Measurements from ENCODE around the gene VPS11.
"Not testable (repeated sequence)": the region's sequence is repeated elsewhere in the genome, so short reads cannot be mapped to it uniquely, and the experiment has no call there.

The VPS11 gene

DNA sequence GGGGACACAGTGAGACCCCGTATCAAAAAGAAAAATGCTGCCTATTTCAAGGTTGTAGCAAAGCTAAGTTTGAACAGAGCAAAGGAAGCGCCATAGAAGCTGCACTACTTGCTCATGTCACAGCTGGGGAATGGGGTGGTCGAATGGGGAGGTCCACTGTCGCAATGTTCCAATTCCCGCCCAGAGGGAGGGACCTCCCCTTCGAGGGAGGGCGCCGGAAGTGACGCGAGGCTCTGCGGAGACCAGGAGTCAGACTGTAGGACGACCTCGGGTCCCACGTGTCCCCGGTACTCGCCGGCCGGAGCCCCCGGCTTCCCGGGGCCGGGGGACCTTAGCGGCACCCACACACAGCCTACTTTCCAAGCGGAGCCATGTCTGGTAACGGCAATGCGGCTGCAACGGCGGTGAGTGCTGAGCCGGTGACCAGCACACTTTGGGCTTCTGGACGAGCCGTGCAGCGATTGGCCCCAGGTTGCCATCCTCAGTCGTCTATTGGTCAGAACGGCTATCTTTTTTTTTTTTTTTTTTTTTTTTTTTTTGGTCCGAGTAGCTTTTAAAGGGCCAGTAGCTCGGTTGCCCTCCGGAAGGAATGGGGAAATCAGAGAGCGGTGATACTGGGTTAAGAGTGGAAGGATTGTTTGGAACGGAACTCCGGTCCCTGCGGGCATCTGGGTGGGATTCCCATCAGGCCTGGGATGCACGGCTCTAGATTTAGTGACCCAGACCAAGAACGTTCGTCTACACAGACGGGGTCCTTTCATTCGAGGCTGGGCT lies 17.2 kb downstream of the VPS11 start, which contains the start of gene HMBS:
TSS of gene HMBS (plus strand) at position 219 of the 774 bp plus-strand sequence. CDS start at position 372, 153 bp downstream.
- DNase-seq, result peak; percentile 87 to 92

DNA sequence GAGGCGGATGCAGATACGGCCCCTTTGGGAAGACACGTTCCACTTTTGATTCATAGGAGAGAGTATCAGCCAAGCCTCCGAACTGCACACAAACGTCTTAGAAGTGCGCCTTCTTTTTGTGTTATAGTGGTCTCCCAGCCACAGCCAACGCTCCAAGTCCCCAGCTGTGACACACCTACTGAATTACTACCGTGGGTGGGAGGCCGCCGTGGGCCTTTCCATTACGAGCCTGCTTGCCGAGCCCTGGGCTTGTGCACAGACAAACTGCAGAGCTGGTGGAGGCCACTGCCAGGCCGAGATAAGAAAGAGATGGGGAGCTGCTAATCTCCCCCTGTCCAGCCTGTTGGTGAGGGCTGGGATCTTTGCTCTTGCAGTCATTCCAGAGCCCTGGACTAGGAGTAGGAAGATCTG lies 17.8 kb downstream of the VPS11 start:
- DNase-seq, result peak; percentile 45 to 69

DNA sequence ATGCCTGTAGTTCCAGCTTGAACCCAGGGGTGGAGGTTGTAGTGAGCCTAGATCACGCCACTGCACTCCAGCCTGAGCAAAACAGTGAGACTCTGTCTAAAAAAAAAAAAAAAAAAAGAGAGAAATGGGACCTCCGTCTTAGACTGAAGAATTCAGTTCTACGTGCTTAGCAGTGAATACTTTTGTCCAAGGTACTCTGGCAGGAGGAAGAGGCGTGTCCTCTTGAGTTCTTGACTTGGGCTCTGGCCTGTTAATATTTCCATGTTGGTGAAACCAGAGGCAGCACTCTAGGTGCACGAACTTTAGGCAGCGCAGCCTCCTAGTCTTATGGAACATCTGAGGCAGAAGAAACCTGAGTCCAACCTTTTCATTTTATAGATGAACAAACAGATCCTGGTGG lies 19.5 kb downstream of the VPS11 start:
- DNase-seq, result no peak

DNA sequence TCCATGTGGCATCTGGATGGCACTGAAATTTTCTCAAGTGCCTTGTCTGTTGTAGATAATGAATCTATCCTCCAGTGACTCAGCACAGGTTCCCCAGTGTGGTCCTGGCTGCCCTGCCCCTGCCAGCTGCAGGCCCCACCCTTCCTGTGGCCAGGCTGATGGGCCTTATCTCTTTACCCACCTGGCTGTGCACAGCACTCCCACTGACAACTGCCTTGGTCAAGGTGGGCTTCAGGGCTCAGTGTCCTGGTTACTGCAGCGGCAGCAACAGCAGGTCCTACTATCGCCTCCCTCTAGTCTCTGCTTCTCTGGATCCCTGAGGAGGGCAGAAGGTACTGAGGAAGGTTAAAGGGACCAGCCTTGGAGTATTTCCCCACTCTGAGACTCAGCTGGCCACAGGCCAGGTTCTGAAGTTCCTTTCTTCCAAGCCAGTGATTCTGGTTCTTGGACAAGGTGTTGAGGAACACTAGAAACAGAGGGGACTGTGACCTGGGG lies 20.2 kb downstream of the VPS11 start:
- DNase-seq, result no peak

DNA sequence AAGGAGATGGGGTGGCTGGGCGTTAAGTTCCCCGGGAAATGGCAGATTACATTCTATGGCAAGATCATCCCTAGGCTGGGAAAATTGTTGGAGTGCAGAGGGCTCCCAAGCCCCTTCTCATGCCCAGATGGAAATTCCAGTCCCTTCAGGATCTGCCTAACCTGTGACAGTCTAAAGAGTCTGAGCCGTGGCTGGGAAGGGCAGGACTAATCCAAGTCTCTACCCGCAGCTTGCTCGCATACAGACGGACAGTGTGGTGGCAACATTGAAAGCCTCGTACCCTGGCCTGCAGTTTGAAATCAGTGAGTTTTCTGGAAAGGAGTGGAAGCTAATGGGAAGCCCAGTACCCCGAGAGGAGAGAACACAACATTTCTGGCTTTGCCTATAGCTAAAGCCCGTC lies 20.8 kb downstream of the VPS11 start:
- no peak for DNase-seq

DNA sequence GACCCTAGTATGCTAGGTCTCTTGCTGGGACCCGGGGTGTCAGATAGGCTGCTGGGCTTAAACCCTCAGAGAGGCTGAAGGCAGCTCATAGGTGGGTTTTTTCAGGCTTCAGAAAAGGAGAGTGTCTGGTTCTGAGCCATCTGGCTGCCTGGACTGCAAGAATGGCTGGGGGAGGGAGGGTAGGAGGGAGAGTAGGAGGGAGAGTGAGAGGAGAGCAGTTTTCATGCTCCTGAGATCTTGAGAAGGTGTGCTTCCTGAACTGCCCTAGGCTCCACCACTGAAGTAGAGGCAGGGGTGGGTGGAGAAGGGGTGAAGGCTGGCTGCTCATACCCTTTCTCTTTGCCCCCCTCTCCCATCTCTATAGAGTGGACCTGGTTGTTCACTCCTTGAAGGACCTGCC lies 21.7 kb downstream of the VPS11 start:
- no peak for DNase-seq

DNA sequence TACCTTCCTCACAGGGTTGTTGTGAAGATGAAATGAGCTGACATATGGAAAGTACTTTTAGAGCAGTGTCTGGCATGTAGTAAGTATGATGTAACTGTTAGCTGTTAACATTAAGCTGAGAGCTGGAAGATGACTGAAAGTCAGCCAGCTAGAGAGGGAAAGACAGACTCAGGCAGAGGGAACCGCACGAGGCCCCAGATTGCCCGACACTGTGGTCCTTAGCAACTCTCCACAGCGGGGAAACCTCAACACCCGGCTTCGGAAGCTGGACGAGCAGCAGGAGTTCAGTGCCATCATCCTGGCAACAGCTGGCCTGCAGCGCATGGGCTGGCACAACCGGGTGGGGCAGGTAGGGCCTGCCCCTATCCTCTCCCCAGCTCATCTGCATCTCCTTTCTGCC lies 23.6 kb downstream of the VPS11 start:
- DNase-seq, result no peak

DNA sequence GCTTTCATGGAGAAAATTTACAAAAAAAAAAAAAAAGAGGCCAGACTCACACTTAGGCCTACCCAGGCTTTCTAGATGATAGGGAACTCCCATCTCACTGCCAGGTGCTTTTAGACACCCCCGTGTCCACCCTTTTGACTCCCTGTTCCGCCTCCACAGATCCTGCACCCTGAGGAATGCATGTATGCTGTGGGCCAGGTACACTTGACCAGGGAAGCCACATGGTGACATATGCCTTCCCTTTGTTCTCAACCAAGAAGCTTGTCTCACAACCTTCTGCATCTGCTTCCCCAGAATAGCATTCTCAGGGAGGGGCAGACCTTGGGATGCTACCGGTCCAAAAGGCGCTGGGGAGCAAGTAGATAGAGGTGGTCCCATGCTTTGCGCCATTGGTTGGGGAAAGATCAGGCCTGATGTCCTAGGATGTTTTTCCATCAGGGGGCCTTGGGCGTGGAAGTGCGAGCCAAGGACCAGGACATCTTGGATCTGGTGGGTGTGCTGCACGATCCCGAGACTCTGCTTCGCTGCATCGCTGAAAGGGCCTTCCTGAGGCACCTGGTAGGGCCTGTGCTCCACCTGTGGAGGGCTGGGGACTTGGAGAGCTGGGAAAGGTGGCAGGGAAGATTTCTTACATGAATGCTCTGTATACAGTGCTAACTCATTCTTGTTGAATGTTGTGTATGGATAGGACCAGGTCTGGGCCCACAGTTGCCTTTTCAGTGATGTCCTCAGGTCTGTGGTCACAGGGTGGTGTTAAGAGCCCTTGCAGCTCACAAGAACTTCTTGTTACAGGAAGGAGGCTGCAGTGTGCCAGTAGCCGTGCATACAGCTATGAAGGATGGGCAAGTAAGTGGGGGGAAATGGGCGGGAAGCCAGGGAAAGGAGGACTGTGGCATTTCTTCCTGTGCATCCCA lies 24.6 kb downstream of the VPS11 start:
- no peak for DNase-seq

DNA sequence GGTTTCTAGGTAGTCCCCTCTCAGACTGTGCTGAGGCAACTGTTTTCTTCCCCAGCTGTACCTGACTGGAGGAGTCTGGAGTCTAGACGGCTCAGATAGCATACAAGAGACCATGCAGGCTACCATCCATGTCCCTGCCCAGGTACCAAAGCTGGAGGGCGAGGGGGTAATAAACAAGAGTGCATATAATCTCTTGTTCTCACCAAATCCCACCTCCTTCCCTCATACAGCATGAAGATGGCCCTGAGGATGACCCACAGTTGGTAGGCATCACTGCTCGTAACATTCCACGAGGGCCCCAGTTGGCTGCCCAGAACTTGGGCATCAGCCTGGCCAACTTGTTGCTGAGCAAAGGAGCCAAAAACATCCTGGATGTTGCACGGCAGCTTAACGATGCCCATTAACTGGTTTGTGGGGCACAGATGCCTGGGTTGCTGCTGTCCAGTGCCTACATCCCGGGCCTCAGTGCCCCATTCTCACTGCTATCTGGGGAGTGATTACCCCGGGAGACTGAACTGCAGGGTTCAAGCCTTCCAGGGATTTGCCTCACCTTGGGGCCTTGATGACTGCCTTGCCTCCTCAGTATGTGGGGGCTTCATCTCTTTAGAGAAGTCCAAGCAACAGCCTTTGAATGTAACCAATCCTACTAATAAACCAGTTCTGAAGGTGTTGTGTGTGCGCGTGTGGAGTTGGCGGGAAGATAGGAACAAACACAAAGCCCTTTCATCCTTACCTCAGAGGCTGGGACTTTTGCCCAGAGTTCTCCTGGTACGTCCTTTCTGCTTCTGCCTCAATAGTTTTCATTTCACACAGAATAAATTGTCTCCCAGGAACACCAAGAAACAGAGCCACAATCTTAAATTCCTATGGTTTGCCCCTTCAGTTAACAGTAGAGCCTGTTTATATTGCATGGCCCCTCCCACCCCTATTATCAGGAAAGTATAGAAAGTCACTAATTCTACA lies 25.5 kb downstream of the VPS11 start:
- DNase-seq, result no peak

DNA sequence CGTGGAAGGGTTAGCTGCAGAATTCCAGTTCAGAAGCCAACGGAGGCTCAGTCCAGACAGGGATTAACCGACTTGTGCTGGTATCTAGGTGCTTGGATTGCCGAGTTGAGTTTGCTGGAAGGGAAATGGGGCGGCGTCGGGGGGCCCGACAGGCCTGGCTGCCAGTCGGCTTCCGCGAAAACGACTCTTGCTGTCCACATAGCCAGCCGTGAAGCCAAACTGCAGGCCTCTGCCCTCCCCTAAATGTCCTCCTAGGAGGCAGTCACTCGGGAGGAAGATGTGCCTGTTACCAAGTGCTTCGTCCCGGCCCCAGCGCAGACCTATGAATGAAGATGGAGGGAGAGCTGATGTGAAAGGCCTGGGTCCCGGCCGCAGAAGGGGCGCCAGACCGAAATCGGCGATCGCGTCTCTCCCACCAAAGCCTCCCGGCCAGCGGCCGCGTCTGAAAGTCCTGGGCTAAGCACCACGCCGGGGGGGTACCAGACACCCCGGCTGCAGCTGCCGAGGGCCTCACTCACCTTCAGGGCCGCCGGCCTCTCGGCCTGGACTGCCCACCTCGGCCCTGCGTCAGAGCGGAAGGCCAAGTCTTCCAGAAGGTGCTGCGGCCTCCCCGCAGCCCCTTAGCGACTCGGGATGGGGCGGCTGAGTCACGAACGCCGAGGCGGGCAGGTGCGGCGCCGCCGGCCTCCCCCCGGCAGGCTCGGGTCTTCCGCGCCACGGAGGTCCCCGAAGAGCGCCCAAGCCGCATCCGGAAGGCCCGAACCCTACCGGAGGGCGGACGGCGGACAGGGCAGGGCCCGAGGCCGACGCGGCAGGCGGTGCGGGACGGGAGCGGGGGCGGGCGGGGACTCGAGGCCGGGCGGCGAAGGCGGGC lies 26.6 kb downstream of the VPS11 start:
- peak; percentile 58 to 61 for DNase-seq

DNA sequence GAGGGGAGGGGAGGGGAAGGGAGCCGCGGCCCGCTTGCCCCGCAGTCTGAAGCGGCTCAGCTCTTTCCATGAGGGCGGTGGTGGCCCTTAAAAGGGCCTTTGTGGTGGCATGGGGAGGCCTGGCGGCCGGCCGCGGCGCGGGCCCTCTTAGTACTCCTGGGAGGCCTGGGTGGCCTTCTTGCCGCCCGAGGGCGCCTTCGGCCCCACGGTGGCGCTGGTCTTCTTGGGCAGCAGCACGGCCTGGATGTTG lies 27.1 kb downstream of the VPS11 start:
- DNase-seq, result peak; percentile 55 to 59

DNA sequence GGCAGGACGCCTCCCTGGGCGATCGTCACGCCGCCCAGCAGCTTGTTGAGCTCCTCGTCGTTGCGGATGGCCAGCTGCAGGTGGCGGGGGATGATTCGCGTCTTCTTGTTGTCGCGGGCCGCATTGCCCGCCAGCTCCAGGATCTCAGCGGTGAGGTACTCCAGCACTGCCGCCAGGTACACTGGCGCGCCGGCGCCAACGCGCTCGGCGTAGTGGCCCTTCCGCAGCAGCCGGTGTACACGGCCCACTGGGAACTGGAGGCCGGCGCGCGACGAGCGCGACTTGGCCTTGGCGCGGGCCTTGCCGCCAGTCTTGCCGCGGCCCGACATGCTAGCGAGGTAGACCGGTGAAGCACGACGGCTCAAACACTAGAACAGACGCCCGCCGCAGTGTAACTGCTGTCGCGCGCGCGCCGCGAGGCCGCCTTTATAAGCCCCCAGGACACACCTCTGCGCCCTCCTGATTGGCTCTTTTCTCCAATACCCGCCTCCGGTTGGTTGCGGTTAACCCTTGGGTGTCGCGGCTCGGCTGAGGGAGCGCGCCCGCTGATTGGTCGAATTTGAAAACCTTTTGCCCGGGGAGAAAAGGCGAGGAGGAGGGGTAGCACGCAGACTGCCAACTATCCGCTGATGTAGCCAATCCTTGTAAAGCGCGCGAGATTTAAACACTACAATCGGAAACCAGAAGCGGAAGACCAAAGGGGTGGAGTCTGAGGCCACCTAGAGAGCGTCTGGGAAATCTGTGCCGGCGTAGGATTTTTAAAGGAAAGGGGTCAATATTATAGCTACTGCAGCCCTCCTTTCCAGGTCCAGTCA lies 27.7 kb downstream of the VPS11 start:
- DNase-seq, result peak; percentile 97 to 100

DNA sequence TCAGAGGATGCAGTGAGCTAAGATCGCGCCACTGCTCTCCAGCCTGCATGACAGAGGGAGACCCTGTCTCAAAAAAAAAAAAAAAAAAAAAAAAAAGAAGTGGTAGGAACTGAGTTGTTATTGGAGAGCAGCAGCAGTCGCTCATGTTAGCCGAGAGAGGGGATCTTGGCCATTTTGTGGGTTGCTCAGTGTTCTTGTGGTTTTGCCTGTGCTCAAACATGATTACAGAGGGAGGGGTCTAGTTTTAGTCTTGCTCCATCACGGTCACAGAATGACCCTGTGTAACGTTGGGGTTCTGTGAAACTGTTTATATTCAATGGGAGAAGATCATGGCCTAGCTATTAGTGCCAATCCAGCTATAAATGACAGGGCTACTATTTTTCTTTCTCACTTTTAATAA lies 32.1 kb downstream of the VPS11 start:
- DNase-seq, result no peak

DNA sequence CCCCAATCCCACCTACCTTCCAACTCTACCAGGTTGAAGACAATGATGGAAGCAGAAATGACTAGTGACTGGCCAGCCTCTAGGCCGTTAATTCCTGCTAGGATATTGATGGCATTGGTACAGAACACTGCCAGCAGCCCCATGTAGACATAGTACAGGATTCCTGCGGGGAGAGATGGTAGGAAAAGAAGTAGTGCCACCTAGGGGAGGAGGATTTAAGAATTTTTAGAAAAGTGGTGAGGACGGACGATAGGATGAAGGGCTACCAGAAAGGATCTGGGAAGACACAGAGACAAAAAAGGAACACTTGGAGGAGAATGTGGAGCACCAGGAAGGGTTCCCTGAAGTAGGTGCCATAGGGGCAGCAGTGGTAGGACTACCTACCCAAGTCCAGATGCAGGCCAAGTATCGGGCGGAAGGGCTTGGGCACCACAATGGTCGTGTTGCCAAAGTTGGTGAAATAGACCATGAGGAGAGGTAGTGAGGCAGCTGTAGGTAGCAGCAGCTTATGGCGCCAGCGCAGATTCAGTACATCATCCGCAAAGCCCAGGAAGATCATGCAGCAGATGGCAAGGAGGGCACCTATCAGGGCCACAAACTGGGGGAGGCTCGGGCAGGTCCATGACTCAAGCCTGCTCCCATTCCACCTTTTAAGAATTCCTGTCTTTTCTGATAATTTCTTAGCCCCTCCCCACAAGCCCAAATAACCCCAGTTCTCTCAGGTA lies 32.8 kb downstream of the VPS11 start:
- DNase-seq, result no peak

DNA sequence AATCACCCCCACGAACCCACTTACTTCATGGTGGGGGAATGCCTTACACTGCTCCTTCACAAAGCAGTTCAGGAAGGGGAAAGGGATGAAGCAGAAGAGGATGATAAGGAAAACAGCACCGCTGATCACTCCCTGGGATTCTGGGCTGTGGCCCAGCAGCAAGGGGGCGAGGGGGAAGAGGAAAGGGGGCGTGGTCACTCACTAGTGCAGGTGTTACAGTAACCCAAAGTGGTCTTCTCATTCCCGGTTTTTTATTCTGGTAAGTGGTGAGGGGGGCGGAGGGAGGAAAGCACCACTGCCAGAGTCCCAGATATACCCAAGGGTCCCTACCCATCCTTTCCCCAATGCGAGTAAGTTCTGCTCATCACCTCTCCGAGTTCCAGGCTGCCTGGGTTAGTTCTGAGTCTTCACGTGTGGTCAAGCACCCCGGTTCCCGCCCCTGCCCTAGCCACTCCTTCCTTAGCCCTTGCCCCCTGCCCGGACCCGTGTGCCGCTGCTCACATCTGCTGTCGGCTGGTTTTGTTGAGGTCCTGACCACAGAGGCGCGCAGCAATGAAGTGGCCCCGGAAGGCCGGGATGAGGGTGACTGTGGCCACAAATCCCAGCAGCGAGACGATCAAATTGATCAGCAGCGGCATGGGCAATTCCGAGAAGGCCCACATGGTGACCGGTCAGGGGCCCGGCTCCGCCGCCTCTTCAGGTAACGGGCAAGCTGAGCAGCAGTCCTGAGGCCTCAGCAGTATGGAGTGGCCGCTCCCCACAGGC lies 33.6 kb downstream of the VPS11 start:
- DNase-seq, result no peak

DNA sequence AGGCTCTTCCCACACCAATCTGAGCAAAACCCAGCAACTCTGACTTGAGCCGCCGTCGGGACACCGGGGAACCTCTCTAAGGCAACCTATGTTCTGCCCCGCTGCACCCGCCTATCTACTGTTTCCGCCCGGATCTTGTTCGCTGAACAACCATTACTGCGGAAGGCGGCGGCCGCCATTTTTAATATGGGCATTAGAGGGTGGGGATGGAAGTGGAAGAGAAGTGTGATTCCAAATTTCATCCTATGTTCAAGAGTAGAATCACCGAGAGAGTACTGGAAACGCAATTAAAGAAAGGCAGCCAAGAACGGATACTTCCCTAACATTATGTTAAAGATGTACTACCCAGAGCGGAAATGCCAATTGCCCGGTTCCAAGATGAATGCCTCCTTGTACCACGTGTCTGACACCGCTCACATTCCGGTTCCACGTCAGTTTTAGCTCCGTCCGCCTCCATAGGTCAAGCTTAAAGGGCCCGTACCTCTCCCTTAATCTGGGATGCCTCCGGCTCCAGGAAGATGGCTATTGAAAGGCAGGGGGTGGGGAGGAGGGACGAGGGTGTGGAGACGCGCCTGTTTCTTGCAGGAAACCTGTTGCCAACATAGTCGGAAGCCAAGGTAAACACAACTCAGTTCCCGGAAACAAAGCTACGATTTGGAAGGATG lies 34.3 kb downstream of the VPS11 start, which contains the start of gene DPAGT1:
TSS of gene DPAGT1 (minus strand) at position 95 of the 665 bp plus-strand sequence. CDS start 198 bp downstream, outside the sequence.
- peak; percentile 77 to 83 for DNase-seq

DNA sequence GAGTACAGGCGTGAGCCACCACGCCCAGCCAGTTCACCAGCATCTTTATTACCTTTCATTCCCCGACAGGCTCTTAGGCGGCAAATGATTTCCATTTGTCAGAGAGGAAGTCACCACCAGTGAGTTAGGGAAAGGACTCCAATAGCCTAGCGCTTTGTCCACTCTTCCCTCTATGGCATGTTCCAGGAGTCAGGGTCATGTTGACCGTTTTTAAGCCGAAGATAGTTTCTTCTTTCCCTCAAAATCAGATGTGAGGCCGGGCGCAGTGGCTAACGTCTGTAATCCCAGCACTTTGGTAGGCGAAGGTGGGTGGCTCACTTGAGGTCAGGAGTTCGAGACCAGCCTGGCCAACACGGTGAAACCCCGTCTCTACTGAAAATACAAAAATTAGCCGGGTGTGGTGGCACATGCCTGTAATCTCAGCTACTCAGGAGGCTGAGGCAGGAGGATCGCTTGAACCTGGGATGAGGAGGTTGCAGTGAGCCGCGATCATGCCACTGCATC lies 35.6 kb downstream of the VPS11 start:
- not testable (repeated sequence) for DNase-seq

DNA sequence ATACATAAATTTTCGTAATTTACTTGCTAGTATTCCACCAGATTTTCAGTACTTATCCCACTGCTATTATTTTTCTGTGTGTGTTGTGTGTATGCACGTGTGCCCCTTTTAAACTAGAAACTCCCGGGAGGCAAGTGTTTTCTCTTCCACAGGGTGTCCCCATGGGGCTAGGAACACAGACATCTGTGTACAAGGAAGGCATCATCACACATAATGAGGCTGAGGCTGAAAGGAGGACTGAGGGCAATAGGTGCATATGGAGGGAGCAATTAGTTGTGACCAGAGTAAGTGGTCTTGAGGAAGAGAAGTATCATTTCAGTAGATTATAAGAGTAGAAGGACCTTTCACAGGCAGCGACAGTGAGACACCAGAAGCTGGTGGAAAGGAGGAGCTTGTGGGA lies 36.2 kb downstream of the VPS11 start:
- no peak for DNase-seq
